Mesendoderm (in vitro differentiated cells): Measurements from ENCODE around the gene ACSF3.

Source experiments
- DNase-seq: peaks from one replicate; pipeline ENCODE4 v3.0.0; 2013
- H2AK5ac ChIP-seq: 2 replicates; pipeline ENCODE4 v1.6.1; 2013; ENCODE audit warnings: low read length, inconsistent platforms
- H2BK120ac ChIP-seq: 2 replicates; pipeline ENCODE4 v1.6.1; 2013; ENCODE audit warnings: low read depth, mild to moderate bottlenecking, low read length, moderate library complexity, mixed read lengths
- H2BK15ac ChIP-seq: replicated peaks from 2 replicates; pipeline ENCODE4 v1.6.1; 2013; ENCODE audit warnings: low read depth, mild to moderate bottlenecking, moderate library complexity
- H2BK5ac ChIP-seq: 2 replicates; pipeline ENCODE4 v1.6.1; 2013; ENCODE audit warnings: low read length, inconsistent platforms
- H3K18ac ChIP-seq: 2 replicates; pipeline ENCODE4 v1.6.1; 2013; ENCODE audit warnings: mild to moderate bottlenecking, low read length, mixed read lengths
- H3K23ac ChIP-seq: one replicate; pipeline ENCODE4 v1.6.1; 2013; ENCODE audit warnings: low read length
- H3K27ac ChIP-seq: 2 replicates; pipeline ENCODE4 v1.5.1; 2013; ENCODE audit warnings: low read depth, mild to moderate bottlenecking, inconsistent platforms, low read length, moderate library complexity
- H3K27me3 ChIP-seq: 2 replicates; pipeline ENCODE4 v1.6.1; 2013; ENCODE audit warnings: low read length, control low read depth, mild to moderate bottlenecking, inconsistent platforms; ENCODE audit not compliant: insufficient read depth, poor library complexity
- H3K36me3 ChIP-seq: 2 replicates; pipeline ENCODE4 v1.6.1; 2013; ENCODE audit warnings: low read length, inconsistent platforms; ENCODE audit not compliant: control insufficient read depth, insufficient read depth
- H3K4ac ChIP-seq: one replicate; pipeline ENCODE4 v1.6.1; 2013; ENCODE audit warnings: low read depth, mild to moderate bottlenecking, low read length, moderate library complexity
- H3K4me1 ChIP-seq: 2 replicates; pipeline ENCODE4 v1.6.1; 2013; ENCODE audit warnings: low read depth, low read length, inconsistent platforms; ENCODE audit not compliant: control insufficient read depth
- H3K4me2 ChIP-seq: 2 replicates; pipeline ENCODE4 v1.6.1; 2013; ENCODE audit warnings: low read length
- H3K4me3 ChIP-seq: 2 replicates; pipeline ENCODE4 v1.5.1; 2013; ENCODE audit warnings: mild to moderate bottlenecking, low read length
- H3K56ac ChIP-seq: one replicate; pipeline ENCODE4 v1.6.1; 2013; ENCODE audit warnings: low read length
- H3K79me1 ChIP-seq: 2 replicates; pipeline ENCODE4 v1.6.1; 2013; ENCODE audit warnings: low read length, inconsistent platforms
- H3K79me2 ChIP-seq: 2 replicates; pipeline ENCODE4 v1.6.1; 2013; ENCODE audit warnings: mild to moderate bottlenecking, low read length; ENCODE audit not compliant: control insufficient read depth, insufficient read depth
- H3K9ac ChIP-seq: 2 replicates; pipeline ENCODE4 v1.6.1; 2013; ENCODE audit warnings: low read length, inconsistent platforms
- H4K5ac ChIP-seq: one replicate; pipeline ENCODE4 v1.6.1; 2013; ENCODE audit warnings: low read length
- H4K8ac ChIP-seq: one replicate; pipeline ENCODE4 v1.6.1; 2013; ENCODE audit warnings: low read depth, mild to moderate bottlenecking, control low read depth, low read length, moderate library complexity
- WGBS: extraction: QIAGEN DNeasy Blood & Tissue Kit; methylation state at CpG from one replicate; pipeline ENCODE4 v1.1.7; 2013; ENCODE audit warnings: low lambda C conversion rate, missing lambda C conversion rate; ENCODE audit not compliant: insufficient coverage; ENCODE audit errors: extremely low coverage; 5-methylcytosine and 5-hydroxymethylcytosine counted together

Gene ACSF3

GRCh38 chr16:89050868-89051311 is 42.8 kb upstream of the ACSF3 start:
- Histone ChIP-seq H3K23ac (no peak overlapping the region), H2BK15ac (no peak overlapping the region), H3K36me3 (no peaks in the 10 kb centered on the region), H2BK120ac (no peak overlapping the region), H3K27me3 (no peaks in the 10 kb centered on the region), H2BK5ac (no peak overlapping the region), H2AK5ac (no peak overlapping the region), H3K56ac (no peak overlapping the region), H3K79me2 (no peaks in the 10 kb centered on the region), H4K8ac (no peak overlapping the region), H3K4me3 (no peak overlapping the region), H3K79me1 (no peaks in the 10 kb centered on the region), H3K27ac (no peak overlapping the region), H4K5ac (no peak overlapping the region), H3K4ac (no peak overlapping the region), H3K4me1 (no peaks in the 10 kb centered on the region), H3K18ac (no peak overlapping the region), H3K9ac (no peak overlapping the region), H3K4me2 (no peak overlapping the region)
- WGBS: no CpG with 5 or more reads among the region's 23 CpGs
- no peak for DNase-seq

GRCh38 chr16:89051521-89052166 is 42.0 kb upstream of the ACSF3 start:
- WGBS: no CpG with 5 or more reads among the region's 22 CpGs
- no peak for DNase-seq
- H3K27me3 ChIP-seq: no peaks in the 10 kb centered on the region

GRCh38 chr16:89052191-89052889 is 41.3 kb upstream of the ACSF3 start:
- no peak overlapping the region for H3K27ac ChIP-seq
- DNase-seq: no peak
- no peak overlapping the region for H3K56ac ChIP-seq
- no peak overlapping the region for H3K4ac ChIP-seq
- no peaks in the 10 kb centered on the region for H3K27me3 ChIP-seq
- H3K4me2 ChIP-seq: no peak overlapping the region
- H3K9ac ChIP-seq: no peak overlapping the region
- no peaks in the 10 kb centered on the region for H3K4me1 ChIP-seq
- no peaks in the 10 kb centered on the region for H3K36me3 ChIP-seq
- no peak overlapping the region for H4K8ac ChIP-seq
- WGBS: no CpG with 5 or more reads among the region's 46 CpGs
- no peak overlapping the region for H2BK5ac ChIP-seq
- H3K79me1 ChIP-seq: no peaks in the 10 kb centered on the region
- no peak overlapping the region for H4K5ac ChIP-seq
- H2AK5ac ChIP-seq: no peak overlapping the region
- no peak overlapping the region for H2BK120ac ChIP-seq
- no peak overlapping the region for H3K23ac ChIP-seq
- no peak overlapping the region for H3K4me3 ChIP-seq
- H3K18ac ChIP-seq: no peak overlapping the region
- H3K79me2 ChIP-seq: no peaks in the 10 kb centered on the region
- H2BK15ac ChIP-seq: no peak overlapping the region

More at GRCh38 chr16:89051521-89052166, 42.0 kb upstream of the ACSF3 start:
- H2BK5ac ChIP-seq: no peak overlapping the region
- H4K8ac ChIP-seq: no peak overlapping the region
- H3K56ac ChIP-seq: no peak overlapping the region
- H3K79me1 ChIP-seq: no peaks in the 10 kb centered on the region
- H2BK120ac ChIP-seq: no peak overlapping the region
- no peak overlapping the region for H3K4me2 ChIP-seq
- no peak overlapping the region for H3K18ac ChIP-seq
- no peak overlapping the region for H2AK5ac ChIP-seq
- H4K5ac ChIP-seq: no peak overlapping the region
- no peaks in the 10 kb centered on the region for H3K4me1 ChIP-seq
- H2BK15ac ChIP-seq: no peak overlapping the region
- no peaks in the 10 kb centered on the region for H3K36me3 ChIP-seq
- no peak overlapping the region for H3K27ac ChIP-seq
- no peak overlapping the region for H3K4ac ChIP-seq
- H3K23ac ChIP-seq: no peak overlapping the region
- no peak overlapping the region for H3K9ac ChIP-seq
- H3K79me2 ChIP-seq: no peaks in the 10 kb centered on the region
- H3K4me3 ChIP-seq: no peak overlapping the region

- WGBS: no CpG with 5 or more reads among the region's 48 CpGs
- no peak for DNase-seq
- no peak overlapping the region for H3K4ac ChIP-seq
- H3K36me3 ChIP-seq: no peaks in the 10 kb centered on the region
- no peak overlapping the region for H3K9ac ChIP-seq
- H2AK5ac ChIP-seq: no peak overlapping the region
- no peak overlapping the region for H2BK15ac ChIP-seq
- no peak overlapping the region for H3K56ac ChIP-seq
- no peaks in the 10 kb centered on the region for H3K27me3 ChIP-seq
- H3K23ac ChIP-seq: no peak overlapping the region
- H2BK120ac ChIP-seq: no peak overlapping the region
- H3K4me2 ChIP-seq: no peak overlapping the region
- no peak overlapping the region for H4K8ac ChIP-seq
- no peak overlapping the region for H3K18ac ChIP-seq
- H2BK5ac ChIP-seq: no peak overlapping the region
- no peaks in the 10 kb centered on the region for H3K4me1 ChIP-seq
- no peak overlapping the region for H4K5ac ChIP-seq
- H3K4me3 ChIP-seq: no peak overlapping the region
- no peak overlapping the region for H3K27ac ChIP-seq
- H3K79me1 ChIP-seq: no peaks in the 10 kb centered on the region
- H3K79me2 ChIP-seq: no peaks in the 10 kb centered on the region
Measured at GRCh38 chr16:89052890-89053724, 40.5 kb upstream of the ACSF3 start.

GRCh38 chr16:89053725-89054029 is 40.0 kb upstream of the ACSF3 start:
- Histone ChIP-seq H3K27me3 (no peaks in the 10 kb centered on the region), H3K4me1 (no peaks in the 10 kb centered on the region), H2BK120ac (no peak overlapping the region), H4K5ac (no peak overlapping the region), H3K4ac (no peak overlapping the region), H3K56ac (no peak overlapping the region), H3K27ac (no peak overlapping the region), H3K18ac (no peak overlapping the region), H2AK5ac (no peak overlapping the region), H3K79me1 (no peaks in the 10 kb centered on the region), H3K4me2 (no peak overlapping the region), H3K4me3 (no peak overlapping the region), H3K23ac (no peak overlapping the region), H4K8ac (no peak overlapping the region), H3K79me2 (no peaks in the 10 kb centered on the region), H2BK5ac (no peak overlapping the region), H3K9ac (no peak overlapping the region), H2BK15ac (no peak overlapping the region), H3K36me3 (no peaks in the 10 kb centered on the region)
- WGBS: no CpG with 5 or more reads among the region's 16 CpGs
- no peak for DNase-seq
